H1 (cell line): ENCODE results near the gene NAV2. TPM values are rescaled to one million over a fixed set of nuclear protein-coding genes. Genes with fewer than 3 reads are reported as not detected.

ENCODE experiments used
- ATF2 ChIP-seq: IDR thresholded peaks from 2 replicates; pipeline ENCODE4 v1.6.1; 2012; ENCODE audit warnings: low read length, inconsistent platforms
- BCL11A ChIP-seq, 2 experiments: IDR thresholded peaks; one replicate each; pipeline ENCODE4 v1.6.1; 2011; ENCODE audit warnings: low read depth in 2 of 2, low read length in 2 of 2, mild to moderate bottlenecking in 2 of 2
- CEBPB ChIP-seq: IDR thresholded peaks from 2 replicates; pipeline ENCODE4 v1.6.1; 2012; ENCODE audit warnings: low read depth, low read length
- CHD7 ChIP-seq: fragments of 300-600 bp; sonication (generic); IDR thresholded peaks from 2 replicates; pipeline ENCODE4 v1.7.1; 2012; ENCODE audit warnings: low read length, moderate library complexity, mild to moderate bottlenecking, inconsistent platforms; ENCODE audit not compliant: insufficient replicate concordance
- CTBP2 ChIP-seq: IDR thresholded peaks from 2 replicates; pipeline ENCODE4 v1.7.0; 2011; ENCODE audit warnings: borderline replicate concordance, mild to moderate bottlenecking, moderate library complexity, mixed read lengths, low read length; ENCODE audit not compliant: insufficient read depth, insufficient read length
- GABPA ChIP-seq: IDR thresholded peaks from 2 replicates; pipeline ENCODE4 v1.6.1; 2011; ENCODE audit warnings: mild to moderate bottlenecking, low read length, moderate library complexity, borderline replicate concordance; ENCODE audit not compliant: insufficient read depth
- HDAC2 ChIP-seq, 2 experiments: fragments of 300-600 bp in 1 of 2; sonication (generic) in 1 of 2; IDR thresholded peaks; 2 replicates each; pipeline ENCODE4 v1.6.1; 2011 to 2012; ENCODE audit warnings: low read depth in 2 of 2, low read length in 2 of 2, mild to moderate bottlenecking in 2 of 2, moderate library complexity in 2 of 2, borderline replicate concordance in 1 of 2, inconsistent platforms in 1 of 2
- SP2 ChIP-seq: IDR thresholded peaks from 2 replicates; pipeline ENCODE4 v1.6.1; 2012; ENCODE audit warnings: mild to moderate bottlenecking, low read length, inconsistent platforms
- TEAD4 ChIP-seq: IDR thresholded peaks from 2 replicates; pipeline ENCODE4 v1.6.1; 2012; ENCODE audit warnings: low read depth, low read length, inconsistent platforms, mixed read lengths
- polyA plus RNA-seq, 7 experiments: library from polyadenylated mRNA; depleted of rRNA in 3 of 7; stranded (reverse) in 5 of 7; unstranded in 2 of 7; fragments of >200 nt in 5 of 7; fragments of 200-250 nt in 2 of 7; gene quantifications; 1 replicate in 5 of 7; 2 replicates in 1 of 7; 4 replicates in 1 of 7; pipeline versions ENCODE4 v1.2.1 to v1.2.3, GENCODE V29; 2011 to 2013; ENCODE audit warnings: missing spikeins in 2 of 7, mixed read lengths in 2 of 7
- total RNA-seq: library from RNA; stranded (reverse); fragmentation: NEBNext Ultra II Directional; extraction: Animal tissue kit (Norgen Biotek cat#: 25700); gene quantifications from 2 replicates; pipeline ENCODE4 v1.2.1, GENCODE V29; 2021

The NAV2 gene
- total and polyA plus RNA-seq, 2 of the 8 experiments (the other 6 are each of a cell fraction or from before 2014, with no cell fraction given), result 35.6 to 73.6 TPM

GRCh38 chr11:19675397-19675796, 37.2 kb upstream of the NAV2 start (continued):
- TF ChIP-seq CHD7, result no peak
- TF ChIP-seq ATF2, result no peak
- no peak for TF ChIP-seq CEBPB
- no peak for TF ChIP-seq BCL11A (IDR thresholded peaks at IDR 0.05; ENCODE audit: low read depth in 2 of 2, low read length in 2 of 2)
- no peak for TF ChIP-seq CTBP2
- no peak for TF ChIP-seq SP2
- TF ChIP-seq TEAD4, result no peak
- no peak for TF ChIP-seq GABPA
- no peak for TF ChIP-seq HDAC2 (IDR thresholded peaks at IDR 0.05; ENCODE audit: borderline replicate concordance in 1 of 2, low read depth in 2 of 2, low read length in 2 of 2)
